ENCODE results near the gene DOCK10.

The DOCK10 gene

DNA sequence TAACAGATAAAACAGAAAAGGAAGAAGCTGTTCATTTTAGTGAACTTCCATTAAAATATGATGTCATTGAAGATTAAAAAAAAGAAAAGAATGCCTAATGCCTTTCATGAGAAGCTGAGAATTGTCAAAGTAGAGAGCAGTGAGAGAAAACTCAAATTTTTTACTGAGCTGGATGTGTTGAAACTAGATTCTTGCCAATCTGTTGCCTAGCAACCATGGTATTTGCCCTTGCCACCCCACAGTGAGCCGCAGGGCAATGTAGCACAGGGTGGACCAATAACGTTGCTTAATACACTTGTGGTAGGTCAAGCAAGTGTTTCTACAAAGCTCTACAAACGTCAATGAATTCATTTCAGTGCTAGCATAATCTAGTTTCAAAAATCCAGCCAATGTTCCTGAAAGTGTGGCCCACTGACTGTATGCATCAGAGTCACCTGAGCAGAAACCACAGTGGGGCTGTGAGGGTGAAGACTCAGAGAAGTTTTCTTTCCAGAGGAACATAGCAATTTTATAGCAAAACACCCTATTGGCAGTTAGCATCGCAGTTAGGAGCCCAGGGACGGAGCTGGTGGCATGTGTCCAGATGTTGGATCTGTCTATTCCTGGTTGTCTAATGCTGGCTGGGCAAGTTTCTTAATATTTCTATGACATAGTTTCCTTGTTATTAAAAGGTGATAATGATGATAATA, 132.2 kb downstream of the DOCK10 start:
- no peak for DNase-seq

DNA sequence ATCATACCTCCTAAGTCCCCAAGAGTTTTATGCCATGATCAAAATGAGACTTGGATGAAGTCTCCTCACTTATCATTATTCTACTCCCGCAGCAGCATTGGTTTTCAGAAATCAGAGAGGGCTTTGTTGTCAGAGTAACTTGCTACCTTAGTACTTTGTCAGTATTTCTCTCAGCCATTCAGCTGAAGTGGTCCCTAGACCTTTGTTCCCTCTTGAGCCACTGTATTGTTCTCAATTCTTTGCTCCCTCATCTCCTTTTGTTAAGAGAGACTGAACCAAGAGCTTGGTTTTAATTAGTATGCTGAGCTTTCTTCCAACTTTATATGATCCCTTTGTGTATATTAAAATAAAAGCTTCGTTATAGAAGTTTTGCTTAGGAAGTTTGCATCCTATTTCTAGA, 133.4 kb downstream of the DOCK10 start:
- no peak for DNase-seq

DNA sequence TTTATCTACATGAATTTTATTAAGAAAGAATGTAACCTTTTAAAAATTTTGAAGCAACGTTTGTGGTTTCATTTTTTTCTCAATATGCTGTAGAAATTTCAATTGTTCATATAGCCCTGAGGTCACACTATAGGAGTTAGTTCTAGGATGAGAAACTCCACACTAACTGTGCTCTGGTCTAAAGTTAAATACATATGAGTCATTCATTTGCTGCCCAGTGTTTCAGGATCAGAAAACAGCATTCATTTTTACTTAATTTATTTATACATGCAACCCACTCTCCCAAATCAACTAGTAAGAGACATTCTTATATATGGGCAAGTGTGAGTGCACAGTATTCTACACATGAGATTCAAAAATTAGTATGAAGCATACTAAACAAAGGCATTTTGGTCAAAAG, 137.9 kb downstream of the DOCK10 start:
- no peak for DNase-seq

DNA sequence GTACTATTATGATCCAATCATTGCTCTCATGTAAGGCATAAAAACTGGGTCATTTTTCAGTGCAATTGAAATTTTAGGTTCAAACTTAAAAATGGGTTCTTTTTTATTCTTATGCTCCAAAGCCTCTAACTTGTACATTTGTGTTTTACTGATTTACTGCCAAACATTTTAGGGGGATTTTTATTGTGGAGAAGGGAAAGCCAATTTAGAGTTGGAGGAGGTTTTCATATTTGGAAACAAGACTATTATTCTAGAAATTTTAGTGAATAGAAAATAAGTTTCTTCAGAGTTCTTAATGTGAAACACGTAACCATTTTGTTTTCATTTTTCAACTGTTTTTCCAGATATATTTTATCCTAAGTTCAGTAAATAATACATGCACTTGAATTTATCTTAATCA, 138.6 kb downstream of the DOCK10 start:
- DNase-seq: no peak

DNA sequence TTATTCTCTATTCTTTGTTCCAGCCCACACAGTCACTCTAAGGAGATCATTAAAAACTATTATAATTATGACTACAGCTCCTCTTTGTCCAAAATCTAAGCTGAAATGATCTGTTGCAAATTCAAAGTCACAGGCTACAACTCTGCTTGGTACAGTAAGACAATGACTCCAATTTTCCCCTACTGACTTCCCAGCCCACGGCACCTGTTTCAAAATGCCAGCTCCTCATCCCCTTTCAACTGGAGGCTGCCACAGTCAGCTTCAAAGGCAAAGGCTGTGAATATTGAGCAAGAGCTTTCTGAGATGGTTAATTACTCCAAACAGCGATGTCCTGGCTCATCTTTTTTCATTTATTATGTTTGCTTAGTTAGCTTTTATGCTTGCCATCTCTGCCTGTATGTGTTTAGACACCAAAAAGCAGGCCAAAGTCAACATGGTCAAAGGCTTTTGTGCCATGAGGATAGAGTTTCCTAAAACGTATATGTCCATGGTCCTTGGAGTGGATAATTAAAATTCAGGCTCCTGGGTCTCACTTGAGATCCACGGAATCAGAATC, 141.1 kb downstream of the DOCK10 start:
- no peak for DNase-seq

DNA sequence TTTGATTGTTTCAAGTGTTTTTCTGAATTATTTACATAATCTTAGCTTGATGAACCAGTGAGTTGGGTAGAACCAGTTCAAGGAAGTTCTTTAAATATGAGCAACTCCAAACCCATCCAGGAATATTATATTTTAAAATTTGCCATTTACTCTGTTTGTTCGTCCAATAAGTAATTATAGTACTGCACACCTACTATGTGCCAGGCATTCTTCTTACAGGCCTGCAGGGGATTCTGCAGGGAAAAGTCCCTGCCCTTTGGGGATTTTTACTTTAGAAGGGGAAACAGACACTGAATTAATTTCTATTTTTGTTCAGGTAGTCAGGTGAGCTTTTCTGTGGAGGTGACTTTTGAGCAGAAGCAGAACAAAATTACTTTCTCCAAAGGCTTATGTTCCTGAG, 146.9 kb downstream of the DOCK10 start:
- DNase-seq: no peak

DNA sequence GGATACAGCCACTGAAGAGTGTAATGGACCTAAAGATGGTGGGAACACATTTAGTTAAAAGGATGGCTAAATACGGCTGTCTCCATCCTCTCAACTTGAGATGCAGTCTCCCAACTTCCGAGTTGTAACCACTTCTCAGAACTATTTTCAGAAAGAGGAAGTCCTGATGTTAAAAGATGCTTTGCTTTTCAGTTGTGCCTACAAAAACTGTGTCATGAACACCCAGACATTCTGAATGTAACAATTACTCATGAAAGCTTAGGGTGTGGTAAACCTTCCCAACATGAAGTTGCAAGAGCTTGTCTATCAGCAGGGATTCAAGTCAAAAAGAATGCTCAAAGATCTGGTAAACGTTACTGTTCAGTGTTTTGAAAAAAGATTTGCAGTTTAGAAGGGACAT, 147.9 kb downstream of the DOCK10 start:
- no peak for DNase-seq

DNA sequence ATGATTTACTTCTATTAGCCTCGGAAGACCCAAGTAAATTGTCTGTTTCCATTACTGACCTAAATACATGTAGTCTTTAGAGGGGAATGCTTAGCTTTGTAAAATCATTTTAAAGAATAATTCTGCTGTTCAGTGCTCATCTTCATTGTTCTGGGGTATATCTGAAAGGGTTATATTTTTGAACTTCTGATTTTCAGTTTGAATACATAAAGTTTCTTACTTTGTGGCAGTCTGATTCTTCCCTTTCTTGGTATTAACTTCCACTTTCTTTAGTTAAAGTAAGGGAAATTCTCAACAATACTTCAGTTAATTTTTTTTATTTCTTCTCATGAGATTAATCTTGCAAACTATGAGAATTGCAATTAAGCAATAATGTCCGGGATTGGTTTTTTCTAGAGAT, 148.4 kb downstream of the DOCK10 start:
- no peak for DNase-seq

DNA sequence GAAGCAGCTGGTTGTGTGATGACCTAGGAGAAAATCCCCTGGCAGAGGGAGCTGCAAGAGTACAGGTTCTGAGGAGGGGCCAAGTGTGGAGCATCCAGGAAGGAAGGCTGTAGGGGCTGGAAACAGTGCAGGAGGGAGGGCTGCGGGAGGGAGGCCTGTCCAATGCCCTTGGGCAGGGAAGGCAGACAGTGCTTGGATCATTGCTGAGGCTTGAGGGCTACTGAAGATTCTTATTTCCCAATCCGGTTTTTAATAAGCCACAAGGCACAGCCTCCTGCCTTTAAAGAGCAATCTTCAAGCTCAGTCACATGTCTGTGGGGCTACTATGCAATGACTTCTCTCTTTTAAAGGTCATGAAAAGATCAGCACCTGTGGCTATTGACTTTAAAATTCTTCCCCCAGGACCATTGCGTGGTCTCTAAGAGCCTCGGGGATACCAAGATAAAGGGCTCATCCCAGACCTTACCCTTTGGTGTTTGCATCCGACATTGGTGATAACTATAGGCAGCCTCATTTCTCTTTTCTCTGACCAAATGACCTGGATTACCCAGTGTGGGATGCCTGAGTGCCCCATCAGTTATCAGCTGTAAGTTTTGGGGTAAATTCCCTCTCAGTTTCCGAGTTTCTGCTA, 149.6 kb downstream of the DOCK10 start:
- no peak for DNase-seq

DNA sequence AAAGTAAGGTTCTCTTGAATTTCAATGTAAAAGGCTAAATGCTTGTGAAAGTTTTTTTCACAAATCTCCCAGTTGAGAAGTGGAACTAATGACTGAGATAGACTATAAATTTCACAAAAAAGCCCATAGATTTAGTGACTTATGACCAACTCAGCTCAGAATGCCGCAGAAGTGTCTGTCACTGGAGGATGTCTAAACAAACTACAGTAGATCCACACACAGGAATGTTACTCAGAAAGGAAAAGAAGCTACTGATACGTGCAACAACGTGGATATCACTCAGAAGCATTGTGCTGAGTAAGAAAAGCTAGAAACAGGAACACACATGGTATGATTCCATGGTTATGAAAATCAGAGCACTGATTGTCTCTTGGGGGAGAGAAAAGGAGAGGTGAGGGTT, 151.9 kb downstream of the DOCK10 start:
- DNase-seq: no peak

DNA sequence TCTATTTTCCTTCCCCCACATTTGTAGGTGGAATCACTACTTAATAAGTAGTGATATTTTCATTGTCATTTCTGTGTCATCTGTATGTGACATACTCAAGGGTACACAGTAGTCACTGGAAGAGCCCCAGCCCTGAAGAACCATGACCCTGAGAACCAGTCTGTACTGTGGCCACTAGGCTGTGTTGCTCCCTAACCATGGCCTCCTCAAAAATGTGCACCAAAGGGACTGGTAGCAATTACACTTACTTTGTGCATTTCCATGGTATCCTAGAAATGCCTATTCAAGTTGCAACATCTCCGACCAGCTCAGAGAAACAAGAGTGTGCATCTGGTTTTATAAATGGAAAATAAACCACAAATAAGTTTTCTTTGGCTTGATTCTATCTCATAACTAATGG, 155.1 kb downstream of the DOCK10 start:
- no peak for DNase-seq

DNA sequence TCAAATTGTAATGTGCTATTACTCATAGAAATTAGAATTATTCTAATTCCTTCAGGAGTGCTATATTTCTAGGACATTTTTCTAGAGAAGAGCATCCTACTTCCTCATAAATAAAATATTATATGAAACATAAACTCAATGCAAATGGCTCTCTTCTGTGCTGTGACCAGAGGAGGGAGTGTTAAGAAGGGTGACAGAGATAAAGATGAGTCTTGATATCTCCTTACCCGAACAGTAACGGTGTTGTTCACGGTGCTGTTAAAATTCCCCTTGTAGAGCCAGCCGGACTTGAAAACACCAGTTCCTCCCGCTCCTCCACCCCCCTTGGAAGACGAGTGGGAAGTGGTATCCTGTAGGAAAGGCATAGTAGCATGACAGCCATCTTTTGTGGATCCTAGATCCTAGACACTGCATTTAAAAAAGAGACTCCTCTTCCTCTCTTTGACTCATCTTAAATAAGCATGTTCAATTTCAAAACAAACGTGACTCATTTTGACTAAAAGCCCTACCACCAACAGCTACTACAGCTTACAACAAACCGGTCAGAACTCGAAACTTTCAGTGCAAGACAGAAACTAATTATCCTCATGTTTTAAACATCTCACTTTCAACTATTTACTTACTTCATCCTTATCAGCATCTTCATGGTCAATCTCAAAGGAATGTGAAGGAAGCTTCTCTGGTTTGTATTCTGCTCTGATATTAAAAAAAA, 156.3 kb downstream of the DOCK10 start:
- DNase-seq: no peak

DNA sequence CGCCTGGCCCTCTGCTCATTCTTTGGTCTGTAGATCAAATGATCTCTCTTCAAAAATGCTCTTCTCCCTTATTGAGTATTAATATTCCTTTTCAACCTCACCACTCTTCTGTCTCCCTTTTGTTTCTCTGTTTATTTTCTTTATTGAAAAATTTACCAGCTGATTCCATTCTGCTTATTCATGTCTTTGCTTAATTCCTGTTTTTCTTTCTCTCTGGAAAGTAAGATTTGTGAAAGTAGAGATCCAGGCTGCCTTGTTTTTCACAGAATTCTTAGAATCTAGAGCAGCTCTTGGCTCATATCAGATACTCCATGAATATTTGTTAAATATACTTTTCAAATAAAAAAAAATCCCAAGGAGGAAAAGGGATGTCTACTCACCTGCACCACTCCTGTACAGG, 157.0 kb downstream of the DOCK10 start:
- DNase-seq: no peak

DNA sequence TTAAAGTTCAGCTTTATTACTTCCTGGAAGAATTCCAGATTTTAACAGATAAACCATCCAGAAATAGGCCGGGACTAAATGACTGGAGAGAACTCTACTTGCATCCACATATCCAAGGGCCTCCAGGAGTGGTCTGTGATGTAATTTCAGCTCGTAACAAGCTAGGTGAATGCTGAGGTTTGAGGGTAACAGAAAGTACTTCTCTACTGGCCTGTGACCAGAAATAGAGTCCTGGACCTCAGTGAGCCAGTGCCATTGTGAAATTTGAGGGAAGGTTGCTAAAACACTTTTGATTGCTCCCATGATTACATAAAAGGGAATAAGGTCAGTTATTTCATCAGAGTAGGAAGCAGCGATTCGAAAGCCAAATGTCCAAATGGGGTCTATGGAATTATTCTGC, 158.1 kb downstream of the DOCK10 start:
- no peak for DNase-seq

DNA sequence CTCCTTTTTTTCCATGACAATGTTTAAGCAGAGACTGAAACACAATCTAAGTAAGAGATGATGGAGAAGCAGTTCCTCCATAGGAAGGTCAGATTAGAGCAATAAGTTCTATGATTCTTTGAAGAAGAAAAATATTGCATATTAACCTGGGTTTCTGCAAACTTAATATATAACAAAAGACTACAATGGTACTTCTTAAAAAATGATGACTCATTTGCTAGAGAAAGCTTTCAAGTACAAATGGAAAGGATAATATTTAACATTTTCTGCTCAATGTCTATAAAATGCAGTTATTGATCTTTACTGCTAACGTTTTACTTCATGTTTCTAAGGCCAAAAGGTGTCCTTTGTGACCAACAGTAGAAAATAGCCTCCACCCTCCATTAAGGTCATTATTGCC, 158.6 kb downstream of the DOCK10 start:
- DNase-seq: no peak

DNA sequence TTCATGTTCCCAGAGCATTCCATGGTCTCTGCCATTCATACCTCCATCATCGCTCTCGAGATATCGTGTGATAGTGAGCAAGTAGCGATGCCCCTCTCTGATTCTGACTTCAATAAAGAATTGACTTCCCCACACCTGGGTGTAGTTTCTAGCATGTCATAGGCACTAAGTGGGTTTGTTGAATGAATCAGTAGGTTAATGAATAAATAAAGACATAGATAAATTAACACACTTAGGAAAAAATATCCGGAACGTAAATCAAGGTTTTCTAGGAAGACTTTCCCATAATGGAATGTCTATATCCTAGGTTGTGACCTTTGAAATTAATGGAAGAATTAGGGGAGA, 159.1 kb downstream of the DOCK10 start:
- DNase-seq: no peak

DNA sequence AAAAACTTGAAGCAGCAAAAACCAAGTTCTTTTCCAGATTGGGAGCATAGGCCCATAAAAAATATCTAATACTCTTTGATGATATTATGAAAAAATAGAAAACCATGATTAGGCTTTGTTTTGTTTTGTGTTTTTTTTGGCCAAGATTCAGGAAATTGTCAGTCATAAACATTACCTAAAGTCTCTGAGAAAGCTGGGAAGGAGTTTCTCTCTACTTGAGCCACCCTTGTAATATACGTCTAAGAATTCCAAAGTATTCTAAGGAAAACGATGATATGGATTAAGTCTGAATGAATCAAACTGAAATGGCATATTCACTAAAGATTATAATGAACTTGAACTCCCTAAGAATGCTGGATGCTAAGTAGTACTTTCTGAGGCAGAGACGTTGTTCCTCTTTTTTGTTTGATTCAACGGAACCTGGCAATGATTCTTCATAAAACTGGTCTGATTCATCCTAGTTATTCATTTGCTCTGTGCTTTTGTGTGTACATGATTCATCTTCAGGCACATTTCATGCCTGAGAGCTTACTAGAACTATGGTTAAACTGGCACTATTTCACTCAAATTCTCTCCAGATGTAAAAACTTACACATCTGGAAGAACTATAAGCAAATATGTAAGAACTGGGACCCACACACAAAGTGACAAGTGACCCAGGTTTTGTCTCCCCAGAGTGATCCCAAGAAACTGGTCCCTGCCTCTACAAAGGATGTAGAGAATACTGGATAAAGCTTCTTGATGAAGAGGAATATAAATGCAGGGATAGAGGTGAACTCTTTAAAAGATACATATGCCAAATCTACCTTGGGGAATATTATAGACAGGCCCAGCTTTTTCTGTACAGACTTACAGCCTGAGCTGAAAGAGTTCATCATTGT, 159.7 kb downstream of the DOCK10 start:
- DNase-seq: no peak

DNA sequence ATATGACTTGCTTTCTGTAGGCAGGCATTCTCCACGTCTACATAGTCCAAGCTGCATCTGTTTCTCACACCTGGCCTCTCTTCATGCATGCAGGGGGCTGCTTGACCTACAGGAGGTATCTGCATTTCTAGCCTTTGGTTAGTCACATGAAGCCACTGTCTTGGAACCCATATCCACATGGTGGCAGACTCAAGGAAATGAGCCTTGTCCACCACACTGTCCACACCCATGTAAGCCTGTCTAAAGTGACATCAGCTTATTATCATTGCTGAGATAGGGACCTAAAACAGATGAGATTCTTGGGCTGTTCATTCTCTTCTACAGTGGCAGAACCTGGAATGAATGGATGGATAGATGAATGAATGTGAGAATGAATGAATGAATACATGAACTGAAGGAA, 160.4 kb downstream of the DOCK10 start:
- DNase-seq: no peak

DNA sequence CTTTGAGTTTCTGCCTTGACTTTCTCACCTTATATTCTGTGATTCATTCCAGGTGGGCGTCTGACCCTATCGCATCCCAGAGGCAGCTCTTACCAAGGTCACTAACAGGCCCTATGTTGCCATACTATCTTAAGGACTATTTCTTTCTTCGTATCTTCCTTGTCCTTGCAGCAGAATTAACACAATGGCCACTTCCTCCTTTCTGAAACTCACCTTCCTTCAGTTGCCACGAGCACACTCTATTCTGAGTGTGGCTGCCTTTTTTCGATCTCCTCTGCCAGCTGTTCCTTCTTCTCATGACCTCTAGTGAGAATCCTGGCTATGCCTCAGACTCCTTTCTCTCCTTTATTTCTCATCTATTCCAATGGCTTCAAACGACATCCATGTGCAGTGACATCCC, 165.7 kb downstream of the DOCK10 start:
- no peak for DNase-seq

DNA sequence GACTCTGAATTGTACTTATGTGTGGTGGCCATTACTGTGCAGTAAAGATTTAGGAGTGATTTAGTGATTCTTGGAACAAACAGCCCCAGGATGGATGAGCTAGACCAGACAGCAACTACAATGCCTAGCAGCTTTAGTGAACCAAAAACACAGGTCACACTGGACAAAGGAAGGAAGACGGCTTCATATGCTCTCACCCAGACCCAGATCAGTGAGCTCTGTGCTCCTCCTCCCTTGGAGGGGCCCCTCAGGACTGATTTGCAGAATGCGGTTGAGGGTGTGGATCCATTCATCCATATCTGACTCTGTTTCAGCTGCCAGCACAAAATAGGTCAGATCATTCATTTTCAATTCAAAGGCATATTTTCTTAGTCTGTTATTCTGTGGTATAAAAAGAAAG, 166.4 kb downstream of the DOCK10 start:
- DNase-seq: no peak

DNA sequence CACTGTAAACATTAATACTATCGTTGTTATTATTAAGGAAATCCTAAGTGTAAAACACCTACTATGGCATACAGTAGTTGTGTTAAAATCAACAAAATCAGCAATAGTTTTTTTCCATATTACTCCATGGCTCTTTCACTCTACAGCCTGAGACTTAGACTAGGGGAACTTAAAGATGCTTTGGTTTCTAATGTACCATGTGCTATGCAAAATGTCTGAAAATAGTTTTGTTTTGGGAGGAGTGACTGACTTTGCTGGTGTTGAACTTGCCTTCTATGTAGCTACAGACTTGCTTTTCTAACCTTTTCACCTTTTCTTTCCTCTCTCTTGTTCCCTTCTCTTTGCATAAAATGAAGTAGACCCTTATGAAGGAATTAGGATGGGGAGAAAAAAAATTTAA, 167.1 kb downstream of the DOCK10 start:
- no peak for DNase-seq

DNA sequence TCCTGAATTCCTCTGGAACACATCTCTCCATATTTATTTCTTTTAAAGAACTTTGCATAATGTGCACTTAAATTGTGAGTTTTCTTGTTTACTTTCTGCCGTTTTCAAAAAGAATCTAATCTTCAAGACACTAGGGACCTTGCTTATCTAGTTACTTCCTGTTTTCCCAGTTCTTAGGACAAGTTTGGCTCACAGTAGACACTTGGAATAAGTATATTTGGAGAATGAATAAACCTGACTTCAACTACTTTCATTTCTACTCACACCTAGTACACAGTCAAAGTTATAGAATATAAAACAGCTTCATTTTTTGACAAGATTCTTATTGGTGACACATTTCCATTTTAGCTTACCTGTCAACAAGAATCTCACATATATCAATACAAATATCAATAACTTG, 170.5 kb downstream of the DOCK10 start:
- no peak for DNase-seq

DNA sequence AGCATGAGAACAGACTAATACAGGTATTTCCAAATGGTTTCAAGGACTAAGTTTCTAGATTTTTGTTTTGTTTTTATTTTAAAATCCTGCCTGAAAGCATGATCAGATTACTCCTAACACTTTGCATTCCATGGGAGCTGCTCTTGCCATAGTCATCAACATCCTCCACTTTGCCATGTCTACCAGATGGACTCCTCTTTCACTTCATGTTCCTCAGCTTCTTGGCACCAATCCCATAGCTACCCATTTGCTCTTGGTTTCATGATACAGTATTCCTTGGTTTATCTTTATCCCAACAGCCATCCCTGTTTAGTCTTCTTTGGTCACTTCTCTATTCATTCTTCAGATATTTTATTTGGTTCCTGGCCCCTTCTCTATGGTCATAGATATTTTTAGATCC, 171.9 kb downstream of the DOCK10 start:
- DNase-seq: no peak
